Kasumi-1 (cell line): ENCODE measurements around the gene MICAL2.

Experiments used
- DNase-seq, 2 experiments: peaks; one replicate each; lab custom pipeline; 2025; lab: John Stamatoyannopoulos, UW

MICAL2 gene

DNA sequence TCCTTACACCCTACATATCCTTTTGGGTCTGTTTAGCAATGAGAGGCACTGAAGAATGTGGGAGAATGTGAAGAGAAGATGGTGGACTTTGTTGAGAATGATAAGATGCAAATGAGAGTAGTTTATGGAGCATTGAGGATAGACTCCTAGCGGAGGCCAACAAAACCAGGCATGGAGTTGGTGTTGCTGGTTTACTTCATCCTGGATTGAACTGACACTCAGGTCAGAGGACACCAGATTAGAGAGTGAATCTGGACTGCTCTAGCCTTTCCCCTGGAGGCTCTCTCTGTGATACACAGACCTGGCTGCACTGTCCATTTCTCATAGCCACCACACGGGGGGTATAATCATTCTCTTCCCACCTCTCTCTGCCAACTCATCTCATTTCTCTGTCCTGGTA, 98.7 kb downstream of the MICAL2 start:
- no peak for DNase-seq

DNA sequence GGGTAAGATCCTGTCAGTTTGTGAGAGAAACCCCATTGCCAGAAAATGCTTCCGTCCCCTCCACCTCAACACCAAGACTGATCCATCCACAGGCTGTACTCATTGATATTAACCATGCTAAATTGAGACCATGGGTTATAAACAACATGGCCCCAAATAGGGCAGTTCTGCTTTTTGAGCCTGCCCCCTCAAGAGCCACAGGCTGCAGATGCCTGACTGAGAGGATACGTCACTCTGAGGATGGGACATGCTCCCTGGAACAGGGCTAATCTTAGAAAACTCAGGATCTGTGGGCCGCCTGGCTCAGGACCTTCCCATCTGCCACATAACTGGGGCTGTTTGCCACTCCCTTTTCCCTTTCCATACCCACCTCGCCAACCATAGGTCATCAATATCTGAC, 99.8 kb downstream of the MICAL2 start:
- DNase-seq = no peak

DNA sequence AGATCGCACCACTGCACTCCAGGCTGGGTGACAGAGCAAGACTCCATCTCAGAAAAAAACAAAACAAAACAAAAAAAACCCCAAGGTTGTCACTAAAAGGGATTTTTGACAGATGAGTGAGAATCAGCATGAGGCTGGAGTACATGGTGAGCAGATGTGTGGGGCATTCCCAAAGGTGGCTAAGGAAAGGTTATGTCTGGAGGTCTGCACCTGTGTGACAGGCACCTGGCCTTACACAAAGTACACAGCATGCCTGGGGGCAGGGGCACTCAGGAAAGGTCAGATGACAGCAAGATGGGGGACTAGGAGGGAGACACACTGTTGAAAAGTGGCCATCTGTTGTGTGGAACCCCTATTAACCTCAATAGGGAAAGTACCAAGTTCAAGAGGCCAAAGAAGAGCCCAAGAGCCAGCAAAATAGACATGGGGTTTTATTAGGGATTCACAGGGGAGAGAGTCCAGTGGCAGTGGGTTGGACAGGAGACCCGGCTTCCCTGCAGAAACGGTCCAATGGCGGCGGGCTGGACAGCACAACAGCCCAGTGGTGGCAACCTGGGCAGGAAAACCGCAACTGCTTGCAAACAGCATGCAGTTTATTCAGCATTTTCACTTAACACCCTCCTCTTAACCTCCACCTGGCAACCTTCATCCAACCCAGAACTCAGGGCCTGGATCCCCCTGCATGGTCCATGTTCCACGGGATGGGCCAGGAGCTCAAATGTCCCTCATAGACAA, 101.1 kb downstream of the MICAL2 start:
- DNase-seq = no peak

DNA sequence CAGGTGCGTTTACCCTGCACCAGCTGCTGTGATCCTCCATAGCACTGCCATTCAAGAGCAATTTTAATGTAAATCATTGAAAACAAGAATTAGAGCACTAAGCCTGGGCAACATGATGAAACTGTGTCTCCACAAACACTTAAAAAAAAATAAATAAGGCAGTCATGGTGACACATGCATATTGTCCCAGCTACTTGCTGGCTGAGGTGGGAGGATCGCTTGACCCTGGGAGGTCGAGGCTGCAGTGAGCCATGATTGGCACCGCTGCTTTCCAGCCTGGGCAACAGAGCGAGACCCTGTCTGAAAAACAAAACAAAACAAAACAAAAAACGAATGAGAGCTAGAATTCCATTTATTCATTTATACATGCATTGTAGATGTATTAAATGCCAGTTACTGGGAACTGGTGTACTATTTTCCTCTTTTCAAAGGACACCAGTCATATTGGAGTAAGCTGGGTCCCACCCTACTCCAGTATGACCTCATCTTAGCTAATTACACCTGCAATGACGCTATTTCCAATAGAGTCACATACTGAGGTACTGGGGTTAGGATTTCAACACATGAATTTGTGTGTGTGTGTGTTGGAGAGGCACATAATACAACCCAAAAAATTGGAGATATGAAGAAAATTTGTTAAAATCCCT, 101.9 kb downstream of the MICAL2 start:
- no peak for DNase-seq

DNA sequence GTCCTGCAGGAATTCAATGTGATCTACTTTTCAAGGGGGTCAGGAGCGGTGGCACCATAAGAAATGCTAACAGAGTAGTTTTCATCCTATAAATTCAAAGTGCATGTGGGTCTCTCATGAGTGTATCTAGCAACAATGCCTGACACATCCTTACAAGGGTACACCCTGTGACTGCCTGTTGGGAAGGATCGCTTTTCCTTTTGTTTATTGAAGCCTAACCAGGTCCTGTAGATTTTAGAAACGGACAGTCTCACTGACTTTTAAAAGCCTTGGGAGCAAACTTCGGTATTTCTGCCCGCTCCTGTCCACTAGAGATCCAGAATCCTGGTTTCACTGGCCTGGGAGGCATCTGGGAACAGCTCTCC, 102.4 kb downstream of the MICAL2 start:
- no peak for DNase-seq

- no peak for DNase-seq
Observed at GRCh38 chr11:12213883-12214282, 103.5 kb downstream of the MICAL2 start.

DNA sequence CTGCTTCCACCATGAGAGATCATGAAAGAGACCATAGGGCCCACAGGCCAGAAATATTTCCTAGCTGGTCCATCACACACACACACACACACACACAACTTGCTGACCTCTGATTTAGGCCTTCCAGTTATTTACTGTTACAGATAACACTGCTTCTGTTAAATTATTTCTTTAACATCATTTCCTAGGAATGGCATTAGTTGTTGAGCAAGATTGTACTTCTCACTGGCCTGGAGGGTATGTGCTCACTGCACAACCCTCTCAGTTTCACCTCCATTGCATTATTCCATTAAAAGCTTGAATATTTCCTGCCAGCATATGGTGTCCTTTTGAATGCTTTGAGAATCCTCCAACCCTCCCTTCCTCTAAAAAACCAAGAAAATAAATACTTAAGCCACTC, 104.4 kb downstream of the MICAL2 start:
- DNase-seq = no peak

GRCh38 chr11:12215181-12215593, 104.8 kb downstream of the MICAL2 start:
- DNase-seq = peak; percentile 43 to 50

GRCh38 chr11:12216041-12216451, 105.7 kb downstream of the MICAL2 start:
- DNase-seq = peak in 1 of 2 experiments; percentile 8

- peak; percentile 57 to 59 for DNase-seq
Observed at GRCh38 chr11:12216671-12217374, 106.4 kb downstream of the MICAL2 start.

GRCh38 chr11:12217879-12218278, 107.5 kb downstream of the MICAL2 start:
- DNase-seq = no peak

DNA sequence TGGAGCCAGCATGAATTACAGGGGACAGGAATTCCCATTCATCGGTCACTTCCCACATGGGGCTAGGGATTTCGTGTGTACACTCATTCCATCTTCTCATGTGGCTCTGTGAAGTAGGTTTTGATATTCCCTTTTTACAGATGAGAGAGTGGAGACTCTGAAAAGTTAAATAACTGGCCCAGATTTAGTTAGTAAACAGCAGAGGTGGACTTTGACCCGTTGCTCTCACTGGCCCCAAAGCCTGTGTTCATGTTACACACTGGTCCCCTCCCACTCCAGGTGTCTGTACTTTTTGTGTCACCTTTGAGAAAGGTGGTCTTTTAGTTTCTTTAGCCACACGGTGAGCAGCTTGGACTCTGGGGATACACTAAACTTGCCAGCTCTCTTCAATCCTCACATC, 108.5 kb downstream of the MICAL2 start:
- DNase-seq = no peak

- DNase-seq = no peak
Observed at GRCh38 chr11:12219757-12220156, 109.4 kb downstream of the MICAL2 start.

DNA sequence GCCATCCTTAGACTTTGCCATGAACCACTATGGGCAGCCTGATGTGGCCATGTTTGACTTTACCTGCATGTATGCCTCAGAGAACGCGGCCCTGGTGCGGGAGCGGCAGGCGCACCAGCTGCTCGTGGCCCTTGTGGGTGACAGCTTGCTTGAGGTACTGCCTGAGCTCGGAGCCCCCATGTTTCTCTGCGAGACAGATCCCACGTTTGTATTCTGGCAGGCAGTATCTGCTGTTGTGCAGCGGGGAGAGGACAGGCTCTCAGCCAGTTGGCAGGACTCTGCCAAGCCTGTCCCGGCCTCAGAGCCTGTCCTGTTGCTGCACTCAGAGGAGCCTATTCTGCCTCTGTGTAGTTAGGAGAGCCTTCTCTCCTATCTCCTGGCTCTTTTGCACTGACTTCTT, 109.9 kb downstream of the MICAL2 start:
- DNase-seq = no peak

- DNase-seq = no peak
Observed at GRCh38 chr11:12221051-12221535, 110.7 kb downstream of the MICAL2 start.

GRCh38 chr11:12222055-12222792, 111.8 kb downstream of the MICAL2 start:
- no peak for DNase-seq

DNA sequence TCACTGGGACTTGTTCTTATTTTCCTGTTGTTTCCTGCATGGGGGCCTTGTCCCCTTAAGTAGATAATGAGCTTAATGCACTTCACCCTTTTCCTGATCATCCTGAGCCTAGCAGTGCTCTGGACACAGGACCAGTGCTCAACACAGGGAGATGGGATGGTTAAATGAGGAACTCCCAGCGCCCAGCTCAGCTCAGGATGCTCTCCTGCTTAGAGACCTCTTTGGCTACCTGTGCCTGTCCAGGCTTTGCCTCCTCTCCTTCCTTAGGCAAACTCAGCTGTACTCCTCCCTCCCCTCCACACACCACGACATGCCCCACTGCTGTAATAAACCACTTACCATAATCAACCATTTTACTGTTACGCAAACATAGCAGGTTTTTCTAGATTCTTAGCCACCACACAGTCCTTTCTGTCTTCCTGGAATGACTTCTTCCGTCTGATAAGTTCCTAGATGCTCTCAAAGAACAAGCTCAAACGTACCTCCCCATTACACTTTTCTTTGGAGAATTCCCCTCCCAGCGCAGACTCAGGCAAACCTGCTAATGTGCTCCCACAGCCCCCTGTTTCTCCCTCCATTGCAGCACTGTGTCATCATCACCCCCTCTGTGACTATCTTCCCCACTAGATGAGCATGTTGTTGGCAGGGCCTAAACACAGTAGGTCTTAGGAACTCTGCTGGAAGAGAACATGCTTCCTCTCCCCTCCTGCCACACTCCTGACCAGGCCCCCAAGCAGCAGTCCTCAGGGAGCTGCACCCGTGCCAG, 113.6 kb downstream of the MICAL2 start:
- no peak for DNase-seq

GRCh38 chr11:12224537-12224893, 114.1 kb downstream of the MICAL2 start:
- DNase-seq = peak; percentile 79 to 86

DNA sequence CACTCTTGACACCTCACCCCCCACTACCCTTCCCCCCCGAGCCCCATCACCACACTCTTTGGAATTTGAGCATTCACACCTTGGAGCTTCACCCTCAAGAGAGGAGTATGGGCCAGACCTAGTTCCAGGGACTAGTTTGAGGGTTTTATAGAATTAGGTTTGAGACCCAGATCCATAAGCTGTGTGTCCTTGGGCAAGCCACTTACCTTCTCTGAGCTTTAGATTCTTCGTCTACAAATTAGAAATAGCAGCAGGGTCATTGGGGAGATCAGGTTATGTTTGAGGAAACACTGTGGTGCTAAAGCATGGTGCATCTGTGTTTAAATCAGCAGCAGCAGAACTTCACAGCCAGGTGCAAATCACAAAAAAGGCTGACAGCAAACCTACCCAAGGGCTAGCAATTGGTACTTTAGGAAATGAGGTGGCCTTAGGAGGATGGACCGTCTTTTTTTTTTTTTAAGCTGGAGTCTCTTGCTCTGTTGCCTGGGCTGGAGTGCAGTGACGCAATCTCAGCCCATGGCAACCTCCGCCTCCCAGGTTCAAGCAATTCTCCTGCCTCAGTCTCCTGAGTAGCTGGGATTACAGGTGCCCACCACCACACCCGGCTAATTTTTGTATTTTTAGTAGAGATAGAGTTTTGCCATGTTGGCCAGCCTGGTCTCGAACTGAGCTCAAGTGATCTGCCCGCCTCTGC, 114.8 kb downstream of the MICAL2 start:
- no peak for DNase-seq

GRCh38 chr11:12226093-12226492, 115.7 kb downstream of the MICAL2 start:
- DNase-seq = no peak
